NCI-H748 treated with DMSO at 0.1 percent for 48 hours (cell line): ENCODE data around the gene S100A5.

Experiments
- DNase-seq: peaks from one replicate; lab custom pipeline; 2025; lab: John Stamatoyannopoulos, UW

S100A5 gene

DNA sequence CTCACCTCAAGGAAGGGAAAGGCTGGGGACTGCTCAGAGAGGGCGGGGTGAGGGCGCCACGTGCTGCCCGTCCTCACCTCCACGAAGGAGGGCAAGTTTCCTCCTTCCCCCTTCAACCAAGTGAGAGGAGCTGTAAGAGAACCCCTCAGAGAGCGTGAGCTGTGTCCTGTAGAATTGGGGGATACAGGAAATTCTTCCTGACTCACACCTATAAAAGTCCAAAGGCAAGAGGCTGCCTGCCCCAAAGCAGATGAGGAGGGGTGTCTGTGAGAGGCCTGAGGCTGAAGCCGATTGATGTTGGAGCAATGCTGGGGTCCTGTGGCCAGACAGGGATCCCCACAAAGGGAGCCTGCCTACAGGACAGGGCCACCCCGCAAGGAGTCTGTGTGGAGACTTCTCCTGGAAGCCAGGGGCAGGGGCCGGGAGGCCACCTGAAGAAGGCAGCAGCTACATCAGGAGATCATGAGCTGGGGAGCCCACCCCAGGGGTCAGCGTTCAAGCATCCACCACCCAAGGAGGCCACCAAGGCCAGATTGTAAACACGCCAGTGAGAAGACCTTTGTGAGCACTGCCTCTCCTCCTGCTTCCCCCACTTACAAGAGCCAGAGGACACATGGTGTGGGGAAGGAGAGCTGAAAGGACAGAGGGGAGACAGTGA, 32.7 kb downstream of the S100A5 start:
- no peak for DNase-seq

- no peak for DNase-seq
Observed at GRCh38 chr1:153506831-153507413, 33.8 kb downstream of the S100A5 start.

- no peak for DNase-seq
Observed at GRCh38 chr1:153506386-153506785, 34.3 kb downstream of the S100A5 start.

DNA sequence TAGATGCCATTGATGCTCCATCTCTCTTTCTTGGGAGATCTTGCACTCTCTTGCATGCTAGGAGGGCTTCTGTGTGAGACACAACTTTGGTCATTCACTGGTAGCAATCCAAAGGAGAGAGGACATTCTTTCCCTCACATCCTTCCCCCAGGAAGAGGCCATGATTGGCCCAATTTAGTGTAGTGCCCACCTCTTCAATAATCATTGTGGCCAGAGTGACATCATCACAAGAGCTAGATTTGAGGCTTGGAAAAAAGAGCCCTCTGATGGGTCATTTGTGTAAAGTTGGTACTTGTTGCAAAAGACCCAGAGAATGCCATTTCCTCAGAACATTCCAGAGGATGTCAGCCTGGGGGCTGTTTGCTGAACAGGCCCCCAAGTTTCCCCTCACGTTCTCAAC, 35.2 kb downstream of the S100A5 start:
- no peak for DNase-seq

DNA sequence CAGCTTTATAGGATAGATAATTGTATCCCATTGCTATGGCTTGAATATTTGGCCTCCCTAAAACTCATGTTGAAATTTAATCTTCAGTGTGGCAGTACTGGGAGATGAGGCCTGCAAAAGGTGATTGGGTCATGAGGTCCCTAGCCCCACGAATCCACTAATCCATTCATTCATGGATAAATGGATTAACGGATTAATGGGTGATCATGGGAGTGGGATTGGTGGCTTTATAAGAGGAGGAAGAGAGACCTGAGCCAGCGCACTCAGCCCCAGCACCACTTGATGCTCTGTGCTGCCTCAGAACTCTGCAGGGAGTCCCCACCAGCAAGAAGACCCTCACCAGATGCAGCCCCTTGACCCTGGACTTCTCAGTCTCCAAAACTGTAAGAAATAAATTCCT, 37.0 kb downstream of the S100A5 start:
- DNase-seq, result no peak

DNA sequence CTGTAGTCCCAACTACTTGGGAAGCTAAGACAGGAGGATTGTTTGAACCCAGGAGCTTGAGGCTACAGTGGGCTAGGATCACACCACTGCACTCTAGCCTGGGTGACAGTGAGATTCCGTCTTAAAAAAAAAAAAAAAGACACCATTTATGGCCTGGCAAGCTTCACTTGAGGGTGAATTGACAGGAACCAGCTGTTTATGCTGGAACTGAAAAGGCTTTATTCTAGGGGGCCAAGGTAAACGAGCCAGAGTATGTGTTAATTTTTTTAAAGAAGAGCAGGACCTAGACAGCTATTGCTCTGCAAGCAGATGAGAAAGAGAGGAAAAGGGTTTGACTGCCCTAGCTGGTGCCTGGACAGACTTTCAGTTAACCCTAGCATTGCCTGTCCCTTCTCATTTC, 42.0 kb downstream of the S100A5 start:
- no peak for DNase-seq

GRCh38 chr1:153495536-153495935, 45.2 kb downstream of the S100A5 start:
- DNase-seq, result no peak

DNA sequence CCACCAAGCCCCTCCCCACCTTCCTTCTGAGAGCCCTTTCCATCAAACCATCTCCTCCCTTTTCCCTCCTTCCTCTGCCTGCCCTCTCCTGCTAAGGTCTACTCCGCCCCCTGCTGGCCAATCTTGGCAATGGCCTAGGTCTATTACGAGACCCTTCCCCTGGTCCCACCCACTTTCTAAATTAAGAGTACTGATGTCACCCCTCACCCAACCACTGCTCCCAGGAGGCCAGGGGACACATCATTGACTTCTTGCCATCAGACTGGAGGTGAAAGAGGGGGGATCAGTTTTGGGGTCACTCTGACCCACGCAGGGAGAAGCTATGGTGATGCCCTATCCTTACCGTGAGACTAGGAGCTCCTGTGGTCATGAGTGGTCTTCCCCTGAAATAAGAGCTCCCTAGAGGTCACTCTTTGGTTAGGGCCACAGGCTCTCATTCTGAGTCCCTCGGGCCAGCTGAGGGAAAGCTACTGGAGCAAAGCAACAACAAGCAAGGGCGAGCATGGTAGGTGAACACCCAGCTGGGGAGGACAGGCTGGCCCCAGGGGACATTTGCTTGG, 45.7 kb downstream of the S100A5 start:
- peak; percentile 81 for DNase-seq

GRCh38 chr1:153493343-153493960, 47.3 kb downstream of the S100A5 start:
- DNase-seq, result no peak

GRCh38 chr1:153490272-153491051, 50.3 kb downstream of the S100A5 start:
- DNase-seq, result peak; percentile 69

DNA sequence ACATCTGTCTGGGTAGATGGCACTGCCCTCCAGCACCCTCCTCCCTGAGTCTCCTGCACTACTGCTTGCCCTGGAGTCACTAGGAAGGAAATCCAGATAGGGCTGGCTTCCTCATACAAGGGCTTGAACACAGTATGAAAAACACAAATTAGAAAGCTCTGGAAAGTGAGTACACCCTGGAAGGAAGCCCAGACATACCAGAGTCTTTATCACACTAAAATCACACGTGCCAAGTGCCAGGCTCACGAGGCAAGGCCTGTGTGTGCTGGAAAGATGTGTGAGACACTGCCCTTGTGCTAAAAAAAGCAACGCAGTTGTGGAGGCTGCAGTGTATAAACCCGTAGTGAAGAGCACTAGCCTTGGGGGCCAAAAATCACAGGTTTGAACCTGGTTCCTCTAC, 52.0 kb downstream of the S100A5 start:
- no peak for DNase-seq

GRCh38 chr1:153487707-153488106, 53.0 kb downstream of the S100A5 start:
- DNase-seq, result no peak
